Activated CD8-positive, alpha-beta T cell treated with anti-CD3 and anti-CD28 coated beads for 36 hours (primary cell): Measurements from ENCODE around the gene WNT4. TPM values are rescaled to one million over a fixed set of nuclear protein-coding genes. Genes with fewer than 3 reads are reported as not detected.

ENCODE experiments used
- ATAC-seq: fragments of 200-7000 bp; cut with Tn5 transposase; one replicate; pipeline ENCODE4 v1.10.0; 2021; ENCODE audit warnings: mild to moderate bottlenecking, moderate library complexity
- CTCF ChIA-PET: fragments of 350-600 bp; sonication (Branson Sonifier 250); formaldehyde crosslinking; loops from one replicate; lab custom pipeline; 2021; ENCODE audit warnings: antibody characterized with exemption; lab: Charles Lee
- POLR2A ChIA-PET: fragments of 350-600 bp; sonication (Branson Sonifier 250); formaldehyde crosslinking; loops from one replicate; lab custom pipeline; 2021; ENCODE audit warnings: antibody characterized with exemption; lab: Charles Lee
- DNase-seq: peaks from one replicate; pipeline ENCODE4 v3.0.0-alpha.2; 2020
- H3K27ac Mint-ChIP-seq: one replicate; pipeline ENCODE4 v1.8.0; 2021; ENCODE audit warnings: mild to moderate bottlenecking, mixed read lengths
- H3K27me3 Mint-ChIP-seq: one replicate; pipeline ENCODE4 v1.8.0; 2021; ENCODE audit warnings: mixed read lengths
- H3K36me3 Mint-ChIP-seq: one replicate; pipeline ENCODE4 v1.8.0; 2021; ENCODE audit warnings: low read depth, mixed read lengths
- H3K4me1 Mint-ChIP-seq: one replicate; pipeline ENCODE4 v1.8.0; 2021; ENCODE audit warnings: low read depth, mixed read lengths
- H3K4me3 Mint-ChIP-seq: one replicate; pipeline ENCODE4 v1.8.0; 2021; ENCODE audit warnings: mild to moderate bottlenecking, moderate library complexity, mixed read lengths
- H3K9me3 Mint-ChIP-seq: one replicate; pipeline ENCODE4 v1.8.0; 2021; ENCODE audit warnings: mixed read lengths
- intact Hi-C: fragments of 100-400 bp; cut with micrococcal nuclease; formaldehyde crosslinking; loops from one replicate; pipeline ENCODE4 v1.10.0; 2022
- total RNA-seq, 2 experiments: library from RNA; stranded (reverse); gene quantifications; one replicate each; pipeline ENCODE4 v1.2.3, GENCODE V29; 2021
- TF ChIP-seq, protein P1 (sequence below): fragments of 200-600 bp; IDR thresholded peaks from one replicate; pipeline ENCODE4 v1.8.0; 2022; ENCODE audit warnings: antibody characterized with exemption, mild to moderate bottlenecking

WNT4 gene
- total RNA-seq, 2 experiments from 2014 or later: not detected

DNA sequence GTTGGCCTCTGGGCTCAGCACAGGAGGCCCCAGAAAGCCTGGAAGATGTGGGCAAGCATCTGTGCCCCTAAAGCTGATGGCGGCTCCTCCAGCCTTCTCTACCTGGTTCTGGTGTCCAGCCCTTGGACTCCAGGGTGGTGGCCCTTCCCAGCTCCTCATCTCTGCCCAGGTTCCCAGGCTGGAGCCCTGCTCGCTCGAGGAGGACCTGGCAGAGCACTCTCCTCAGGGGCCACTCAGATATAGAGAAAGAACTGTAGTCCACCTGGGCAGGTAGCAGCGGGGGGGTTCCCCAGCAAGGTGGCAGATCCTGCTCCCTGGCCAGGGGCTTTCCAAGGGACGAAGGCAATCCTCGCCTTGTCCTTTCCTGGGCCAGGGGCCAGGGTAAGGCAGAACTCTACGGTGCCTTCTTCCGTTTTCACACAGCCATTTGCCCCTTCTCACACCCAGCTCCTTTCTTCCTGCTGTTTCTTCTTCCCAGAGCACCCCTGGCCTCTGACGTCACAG is 18.9 kb downstream of the WNT4 start:
- ChIA-PET CTCF (interaction anchor here (1.1 to 1.2 kb wide), 2 partner anchors 10 to 18 kb away, joined by 3 read pairs; no protein-coding TSS in a partner anchor), POLR2A (no interaction called here)
- H3K4me1 Mint-ChIP-seq: peaks cover 6% of the 10 kb centered on the region
- no peak overlapping the region for H3K27ac Mint-ChIP-seq
- H3K9me3 Mint-ChIP-seq: no peaks in the 10 kb centered on the region
- DNase-seq: no peak
- H3K36me3 Mint-ChIP-seq: peaks cover 3% of the 10 kb centered on the region
- ATAC-seq: no peak
- intact Hi-C loops: no loop called here
- H3K27me3 Mint-ChIP-seq: no peaks in the 10 kb centered on the region
- H3K4me3 Mint-ChIP-seq: no peak overlapping the region
- TF ChIP-seq, protein P1, sequence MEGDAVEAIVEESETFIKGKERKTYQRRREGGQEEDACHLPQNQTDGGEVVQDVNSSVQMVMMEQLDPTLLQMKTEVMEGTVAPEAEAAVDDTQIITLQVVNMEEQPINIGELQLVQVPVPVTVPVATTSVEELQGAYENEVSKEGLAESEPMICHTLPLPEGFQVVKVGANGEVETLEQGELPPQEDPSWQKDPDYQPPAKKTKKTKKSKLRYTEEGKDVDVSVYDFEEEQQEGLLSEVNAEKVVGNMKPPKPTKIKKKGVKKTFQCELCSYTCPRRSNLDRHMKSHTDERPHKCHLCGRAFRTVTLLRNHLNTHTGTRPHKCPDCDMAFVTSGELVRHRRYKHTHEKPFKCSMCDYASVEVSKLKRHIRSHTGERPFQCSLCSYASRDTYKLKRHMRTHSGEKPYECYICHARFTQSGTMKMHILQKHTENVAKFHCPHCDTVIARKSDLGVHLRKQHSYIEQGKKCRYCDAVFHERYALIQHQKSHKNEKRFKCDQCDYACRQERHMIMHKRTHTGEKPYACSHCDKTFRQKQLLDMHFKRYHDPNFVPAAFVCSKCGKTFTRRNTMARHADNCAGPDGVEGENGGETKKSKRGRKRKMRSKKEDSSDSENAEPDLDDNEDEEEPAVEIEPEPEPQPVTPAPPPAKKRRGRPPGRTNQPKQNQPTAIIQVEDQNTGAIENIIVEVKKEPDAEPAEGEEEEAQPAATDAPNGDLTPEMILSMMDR: no peak

DNA sequence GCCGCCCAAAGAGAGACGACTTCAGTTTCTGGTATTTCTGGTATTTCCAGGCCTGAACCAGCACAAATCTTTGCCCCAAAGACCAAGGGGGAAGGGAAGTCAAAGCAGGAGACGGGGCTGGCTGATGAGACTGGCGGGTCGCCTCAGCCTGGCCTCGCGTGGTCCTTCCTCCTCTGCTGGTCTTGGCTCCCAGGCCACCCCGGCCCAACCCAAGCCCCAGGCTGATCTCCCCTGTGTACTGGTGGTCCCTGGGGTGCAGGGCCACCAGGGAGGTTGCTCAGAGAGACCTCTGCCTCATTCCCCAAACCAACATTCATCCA is 19.9 kb downstream of the WNT4 start:
- ChIA-PET CTCF (interaction anchor here (1.1 kb wide), 1 partner anchor 17 kb away, joined by 3 read pairs; no protein-coding TSS in a partner anchor), POLR2A (no interaction called here)
- peaks cover 6% of the 10 kb centered on the region for H3K36me3 Mint-ChIP-seq
- TF ChIP-seq, protein P1: no peak
- no peak overlapping the region for H3K4me3 Mint-ChIP-seq
- H3K27ac Mint-ChIP-seq: no peak overlapping the region
- ATAC-seq (no peak), DNase-seq (no peak)
- peaks cover 11% of the 10 kb centered on the region for H3K4me1 Mint-ChIP-seq
- no peaks in the 10 kb centered on the region for H3K27me3 Mint-ChIP-seq
- intact Hi-C loops: no loop called here
- H3K9me3 Mint-ChIP-seq: no peaks in the 10 kb centered on the region

DNA sequence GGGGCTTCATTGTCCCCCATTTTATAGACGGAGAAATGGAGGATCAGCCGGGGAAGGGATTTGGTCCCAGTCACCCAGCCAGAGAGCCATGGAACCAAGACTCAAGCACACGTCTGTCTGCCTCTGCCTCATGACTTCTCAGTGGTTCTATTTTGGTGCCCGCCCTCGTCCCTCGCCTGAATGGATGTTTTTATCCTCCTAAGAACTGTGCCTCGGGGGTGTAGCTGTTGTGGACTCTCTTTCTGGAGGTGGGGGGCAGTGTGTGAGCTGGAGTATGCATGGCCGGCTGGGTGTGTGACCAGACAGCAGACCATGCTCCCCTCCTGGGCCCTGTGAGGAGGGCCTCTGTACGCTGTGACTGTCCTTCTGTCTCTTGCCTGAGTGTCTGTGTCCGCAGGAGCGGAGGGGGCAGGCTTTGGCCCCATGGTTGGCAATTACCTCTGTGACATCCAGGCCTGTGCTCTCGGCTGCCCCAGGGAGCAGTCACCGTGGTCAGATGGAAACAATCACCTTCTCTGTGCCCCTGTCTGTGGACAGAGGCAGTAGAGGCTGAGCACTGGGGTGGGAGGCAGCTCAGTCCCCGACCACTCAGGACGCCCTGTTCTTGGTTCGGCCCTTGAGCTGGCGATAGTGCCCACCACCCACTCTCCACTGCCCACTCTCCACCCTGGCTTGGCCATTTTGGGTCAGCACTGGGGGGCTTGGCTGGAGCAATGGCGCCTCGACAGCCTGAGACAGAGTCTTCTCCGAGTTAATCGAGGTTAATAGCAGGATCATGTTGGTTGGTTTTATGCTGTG is 20.4 kb downstream of the WNT4 start:
- Mint-ChIP-seq H3K27me3 (no peaks in the 10 kb centered on the region), H3K9me3 (no peaks in the 10 kb centered on the region), H3K4me3 (no peak overlapping the region), H3K27ac (no peak overlapping the region), H3K36me3 (peaks cover 9% of the 10 kb centered on the region), H3K4me1 (peaks cover 15% of the 10 kb centered on the region)
- TF ChIP-seq, protein P1: no peak
- no peak for DNase-seq
- intact Hi-C loops: no loop called here
- POLR2A ChIA-PET: no interaction called here
- CTCF ChIA-PET: no interaction called here
- ATAC-seq: no peak

DNA sequence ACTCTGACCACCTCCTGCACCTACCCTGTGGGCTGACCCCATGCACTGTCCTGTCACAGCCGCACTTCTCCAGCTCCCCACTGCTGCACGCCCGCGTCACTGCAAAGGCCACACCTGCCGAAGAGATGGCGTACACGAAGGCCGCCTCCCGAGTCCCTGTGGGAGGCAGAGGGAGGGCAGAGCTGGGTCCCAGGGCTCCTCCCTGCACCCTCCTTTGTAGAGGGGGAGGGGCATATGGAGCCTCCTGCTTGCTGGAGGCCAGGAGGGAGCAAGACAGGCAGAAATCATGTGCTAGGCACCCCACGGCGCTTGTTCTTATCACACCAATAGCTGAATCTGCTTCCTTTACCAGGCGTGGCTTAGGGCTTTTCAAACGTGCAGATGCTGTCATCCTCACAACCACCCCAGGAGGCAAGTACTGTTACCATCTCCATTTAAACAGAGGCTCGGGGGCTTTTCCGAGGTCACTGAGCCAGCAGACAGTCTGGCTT is 21.4 kb downstream of the WNT4 start:
- no peak for ATAC-seq
- H3K27me3 Mint-ChIP-seq: no peaks in the 10 kb centered on the region
- H3K9me3 Mint-ChIP-seq: no peaks in the 10 kb centered on the region
- ChIA-PET POLR2A (interaction anchor here (0.6 kb wide), 1 partner anchor 20 kb away, joined by 3 read pairs; no protein-coding TSS in a partner anchor), CTCF (no interaction called here)
- H3K27ac Mint-ChIP-seq: no peak overlapping the region
- no peak overlapping the region for H3K4me3 Mint-ChIP-seq
- H3K4me1 Mint-ChIP-seq: peaks cover 15% of the 10 kb centered on the region
- H3K36me3 Mint-ChIP-seq: peaks cover 9% of the 10 kb centered on the region
- intact Hi-C loops: no loop called here
- TF ChIP-seq, protein P1: no peak
- no peak for DNase-seq

DNA sequence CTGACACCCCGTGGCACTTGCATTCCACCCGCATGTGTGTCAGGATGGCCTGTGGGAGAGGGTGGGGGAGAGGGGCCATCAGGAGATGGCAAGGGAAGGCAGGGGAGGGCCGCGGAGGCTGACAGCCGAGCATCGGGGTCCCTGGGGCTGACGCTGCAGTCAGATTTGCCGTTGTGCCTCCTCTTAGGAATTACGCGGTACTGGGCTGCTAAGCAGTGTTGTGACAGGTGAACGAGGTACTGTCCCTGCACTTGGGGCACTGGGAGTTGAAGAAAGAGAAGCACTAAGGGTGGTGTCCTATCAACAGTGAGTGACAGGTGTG is 22.5 kb downstream of the WNT4 start:
- POLR2A ChIA-PET: no interaction called here
- ATAC-seq: peak; percentile 15
- intact Hi-C loops: no loop called here
- Mint-ChIP-seq H3K4me1 (peaks cover 15% of the 10 kb centered on the region), H3K4me3 (no peak overlapping the region), H3K36me3 (peaks cover 9% of the 10 kb centered on the region), H3K27me3 (no peaks in the 10 kb centered on the region), H3K9me3 (no peaks in the 10 kb centered on the region), H3K27ac (no peak overlapping the region)
- CTCF ChIA-PET: no interaction called here
- TF ChIP-seq, protein P1: no peak
- DNase-seq: no peak
